IPS-18a (cell line): ENCODE data around the gene MRPS12.
"Not testable (repeated sequence)": the region's sequence is repeated elsewhere in the genome, so short reads cannot be mapped to it uniquely, and the experiment has no call there.

ENCODE experiments used
- H3K27ac ChIP-seq: one replicate; pipeline ENCODE4 v1.5.1; 2013; ENCODE audit warnings: low read length
- H3K27me3 ChIP-seq: one replicate; pipeline ENCODE4 v1.6.1; 2013; ENCODE audit warnings: mild to moderate bottlenecking, low read length; ENCODE audit not compliant: control insufficient read depth, insufficient read depth
- H3K36me3 ChIP-seq: one replicate; pipeline ENCODE4 v1.6.1; 2013; ENCODE audit warnings: low read depth, low read length; ENCODE audit not compliant: control insufficient read depth
- H3K4me1 ChIP-seq: one replicate; pipeline ENCODE4 v1.6.1; 2013; ENCODE audit warnings: low read depth, low read length; ENCODE audit not compliant: control insufficient read depth
- H3K4me3 ChIP-seq: one replicate; pipeline ENCODE4 v1.5.1; 2013; ENCODE audit warnings: low read length
- H3K9ac ChIP-seq: one replicate; pipeline ENCODE4 v1.6.1; 2013; ENCODE audit warnings: mild to moderate bottlenecking, low read length, moderate library complexity
- H3K9me3 ChIP-seq: one replicate; pipeline ENCODE4 v1.6.1; 2013; ENCODE audit warnings: low read depth, low read length; ENCODE audit not compliant: control insufficient read depth

MRPS12 gene

DNA sequence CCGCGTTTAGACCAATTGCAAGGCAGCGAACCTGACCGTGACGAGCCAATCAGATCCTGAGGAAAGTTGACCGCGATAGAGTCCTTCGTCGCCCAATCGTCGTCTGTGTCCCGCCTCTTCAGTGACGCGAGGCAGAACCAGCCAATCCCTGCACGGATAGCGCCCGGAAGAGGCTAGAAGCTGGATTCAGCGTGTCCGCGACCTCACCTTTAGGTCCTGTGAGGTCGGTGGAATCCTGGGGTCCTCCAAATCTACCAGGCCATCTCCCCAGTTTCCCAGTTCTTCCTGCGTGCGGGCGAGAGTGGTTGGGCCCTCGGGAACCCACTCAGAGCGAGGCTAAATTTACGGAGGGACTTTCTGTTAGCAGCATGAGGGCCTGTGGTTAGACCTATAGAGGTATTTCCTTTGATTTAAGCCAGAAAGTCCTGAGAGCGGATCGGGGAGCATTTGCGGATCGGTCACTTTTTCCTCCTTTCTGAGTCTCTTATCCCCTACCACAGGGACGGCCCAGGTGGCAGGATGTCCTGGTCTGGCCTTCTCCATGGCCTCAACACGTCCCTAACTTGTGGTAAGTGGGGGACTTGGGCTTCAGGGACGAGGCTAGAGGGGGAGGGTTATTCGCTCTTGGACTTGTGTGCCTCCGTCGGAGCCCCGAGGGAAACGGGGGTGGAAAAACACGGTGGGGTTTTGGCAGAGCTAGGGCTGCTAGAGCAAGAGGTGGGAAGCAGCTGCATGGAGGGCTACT is at the start of gene MRPS12:
MRPS12 (plus strand) TSS at position 169 of the 745 bp plus-strand sequence; CDS start at position 520, 351 bp downstream.
- peak within 1 kb of the TSS; percentile 93 for H3K9ac ChIP-seq
- peak within 1 kb of the TSS; percentile 97 for H3K27ac ChIP-seq
- no peaks in the 10 kb centered on the region for H3K4me1 ChIP-seq
- peak within 1 kb of the TSS; percentile 90 for H3K4me3 ChIP-seq
- peaks cover 4% of the 10 kb centered on the region for H3K9me3 ChIP-seq
- peaks cover 3% of the 10 kb centered on the region for H3K36me3 ChIP-seq
- H3K27me3 ChIP-seq = no peaks in the 10 kb centered on the region

DNA sequence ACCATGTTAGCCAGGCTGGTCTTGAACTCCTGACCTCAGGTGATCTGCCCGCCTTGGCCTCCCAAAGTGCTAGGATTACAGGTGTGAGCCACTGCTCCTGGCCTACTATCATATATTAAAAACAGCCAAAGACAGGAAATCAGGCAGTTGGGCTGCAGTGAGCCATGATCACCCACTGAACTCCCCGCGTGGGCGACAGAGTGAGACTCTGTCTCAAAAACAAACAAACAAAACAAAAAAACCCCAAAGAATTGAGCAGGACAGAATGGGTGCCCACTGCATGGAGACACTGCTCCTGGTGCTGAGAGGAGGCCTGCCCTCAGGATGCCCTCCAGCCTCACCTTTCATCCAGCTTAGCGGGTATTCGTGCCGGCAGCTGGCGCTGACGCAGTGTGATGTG is 47.5 kb upstream of the MRPS12 start:
- H3K27ac ChIP-seq = no peak overlapping the region

DNA sequence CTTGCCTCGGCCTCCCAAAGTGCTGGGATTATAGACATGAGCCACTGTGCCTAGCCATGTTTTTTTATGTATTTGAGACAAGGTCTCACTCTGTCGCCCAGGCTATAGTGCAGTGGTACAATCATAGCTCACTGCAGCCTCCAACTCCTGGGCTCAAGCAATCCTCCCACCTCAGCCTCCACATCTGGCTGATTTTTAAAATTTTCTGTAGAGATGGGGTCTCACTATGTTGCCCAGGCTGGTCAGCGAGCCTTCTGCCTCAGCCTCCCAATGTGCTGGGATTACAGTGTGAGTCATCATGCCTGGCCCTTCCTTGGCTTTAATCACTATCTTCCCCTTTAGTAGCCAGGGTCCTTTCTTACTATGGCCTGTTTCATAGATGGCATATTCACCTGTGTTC is 46.1 kb upstream of the MRPS12 start:
- H3K27ac ChIP-seq, H3K4me3 ChIP-seq, H3K36me3 ChIP-seq, H3K9me3 ChIP-seq, H3K27me3 ChIP-seq, H3K9ac ChIP-seq, H3K4me1 ChIP-seq: not testable (repeated sequence)

More for the DNA sequence above, 47.5 kb upstream of the MRPS12 start:
- no peak overlapping the region for H3K9ac ChIP-seq
- no peak overlapping the region for H3K4me3 ChIP-seq
- no peaks in the 10 kb centered on the region for H3K4me1 ChIP-seq
- H3K36me3 ChIP-seq = no peaks in the 10 kb centered on the region
- H3K9me3 ChIP-seq = no peaks in the 10 kb centered on the region
- H3K27me3 ChIP-seq = no peaks in the 10 kb centered on the region

DNA sequence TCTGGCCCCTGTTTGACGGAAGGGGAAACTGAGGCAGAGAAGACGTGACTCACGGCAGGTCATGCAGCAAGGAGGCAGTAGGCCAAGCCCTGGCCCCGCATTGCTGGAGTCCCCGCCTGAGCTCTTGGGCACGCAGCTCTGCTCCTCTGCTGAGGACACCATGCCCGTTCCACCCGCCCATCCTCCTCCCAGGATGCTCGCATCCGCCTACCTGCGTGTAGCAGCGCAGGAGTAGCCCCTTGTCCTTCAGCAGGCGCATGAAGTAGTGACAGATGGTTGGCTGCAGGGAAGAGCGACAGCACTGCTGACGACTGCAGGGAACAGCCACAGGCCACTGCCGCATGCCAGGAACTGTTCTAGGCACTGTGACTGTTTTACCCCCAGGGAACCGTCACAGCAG is 41.9 kb upstream of the MRPS12 start:
- H3K36me3 ChIP-seq = no peaks in the 10 kb centered on the region
- H3K4me1 ChIP-seq = no peaks in the 10 kb centered on the region
- H3K4me3 ChIP-seq = no peak overlapping the region
- no peaks in the 10 kb centered on the region for H3K27me3 ChIP-seq
- no peak overlapping the region for H3K27ac ChIP-seq
- H3K9me3 ChIP-seq = no peaks in the 10 kb centered on the region
- no peak overlapping the region for H3K9ac ChIP-seq

DNA sequence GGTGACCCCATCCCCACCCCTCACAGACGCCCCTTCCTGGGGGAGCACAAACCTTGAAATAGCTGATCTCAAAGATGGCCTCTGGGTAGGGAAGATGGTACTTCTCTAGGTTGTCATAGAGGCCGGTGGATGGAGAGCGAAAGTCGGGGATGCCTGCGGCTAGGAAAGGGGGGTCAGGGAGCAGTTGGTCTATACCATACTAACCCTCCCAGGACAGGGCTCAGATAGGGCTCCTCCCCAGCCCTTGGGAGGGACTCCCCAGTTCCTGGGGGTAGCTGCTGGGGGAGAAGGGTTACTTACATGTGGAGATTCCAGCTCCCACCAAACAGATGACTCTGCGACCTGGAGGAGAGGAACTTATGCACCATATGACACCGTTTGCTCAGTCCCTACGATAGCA is 40.9 kb upstream of the MRPS12 start:
- Histone ChIP-seq H3K4me1 (no peaks in the 10 kb centered on the region), H3K27ac (no peak overlapping the region), H3K27me3 (no peaks in the 10 kb centered on the region), H3K9ac (no peak overlapping the region), H3K9me3 (no peaks in the 10 kb centered on the region), H3K36me3 (no peaks in the 10 kb centered on the region), H3K4me3 (no peak overlapping the region)

DNA sequence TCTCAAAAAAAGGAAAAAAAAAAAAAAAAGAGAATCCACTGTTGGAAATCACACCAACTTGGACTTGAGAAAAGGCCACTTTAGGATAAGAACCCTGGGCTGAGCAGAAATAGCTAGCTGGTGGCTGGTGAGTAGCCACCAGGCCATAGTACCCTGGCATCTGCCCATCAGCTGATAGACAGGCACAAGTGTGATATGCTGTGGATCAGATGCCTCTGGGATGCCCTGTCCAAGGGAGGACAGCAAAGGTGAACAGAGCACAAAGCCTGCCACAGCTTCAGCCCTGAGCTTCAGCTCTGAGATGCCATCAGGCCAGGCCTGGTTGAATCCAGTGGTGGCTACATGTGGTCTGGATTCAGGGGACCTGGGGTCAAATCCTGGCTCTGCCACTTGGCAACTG is 40.1 kb upstream of the MRPS12 start:
- Histone ChIP-seq H3K4me3 (no peak overlapping the region), H3K9me3 (no peaks in the 10 kb centered on the region), H3K4me1 (no peaks in the 10 kb centered on the region), H3K9ac (no peak overlapping the region), H3K27me3 (no peaks in the 10 kb centered on the region), H3K27ac (no peak overlapping the region), H3K36me3 (no peaks in the 10 kb centered on the region)

DNA sequence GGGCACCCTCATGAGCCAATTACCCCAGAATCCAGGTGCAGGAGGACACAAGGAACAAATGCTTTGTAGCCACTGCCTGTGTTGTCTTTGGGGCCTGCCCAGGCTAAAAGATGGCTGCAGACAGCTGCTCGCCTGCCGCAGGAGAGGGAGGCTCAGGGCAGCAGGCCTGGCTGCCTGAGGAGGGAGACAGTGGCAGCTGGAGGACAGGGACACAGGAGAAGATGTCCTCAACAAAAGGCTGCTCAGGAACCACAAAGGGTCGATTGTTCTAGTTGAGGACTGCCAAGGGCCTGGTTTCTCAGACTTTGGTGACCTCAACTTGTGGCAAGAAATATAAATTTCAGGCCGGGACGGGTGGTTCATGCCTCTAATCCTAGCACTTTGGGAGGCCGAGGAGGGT is 39.0 kb upstream of the MRPS12 start:
- Histone ChIP-seq H3K27ac (no peak overlapping the region), H3K4me1 (no peaks in the 10 kb centered on the region), H3K36me3 (no peaks in the 10 kb centered on the region), H3K9ac (no peak overlapping the region), H3K27me3 (no peaks in the 10 kb centered on the region), H3K9me3 (no peaks in the 10 kb centered on the region), H3K4me3 (no peak overlapping the region)

DNA sequence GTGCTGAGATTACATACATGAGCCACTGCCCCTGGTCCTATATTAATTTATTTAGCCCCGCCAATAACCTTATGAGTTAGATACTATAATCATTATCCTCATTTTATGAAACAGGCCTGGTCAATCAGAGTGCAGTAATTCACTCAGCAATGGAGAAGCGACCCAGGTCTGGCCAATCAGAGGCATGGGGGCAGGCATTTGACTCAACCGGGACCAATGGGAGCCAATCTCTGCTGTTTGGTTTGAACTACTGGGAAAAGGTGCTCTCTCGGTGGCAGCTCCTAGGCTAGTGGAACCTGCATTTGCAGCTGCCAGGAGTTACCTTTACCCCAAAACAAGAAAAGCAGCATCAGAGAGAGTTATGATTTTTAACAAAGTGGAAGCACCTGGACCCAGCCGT is 37.9 kb upstream of the MRPS12 start:
- Histone ChIP-seq H3K36me3 (no peaks in the 10 kb centered on the region), H3K27ac (no peak overlapping the region), H3K9me3 (no peaks in the 10 kb centered on the region)

DNA sequence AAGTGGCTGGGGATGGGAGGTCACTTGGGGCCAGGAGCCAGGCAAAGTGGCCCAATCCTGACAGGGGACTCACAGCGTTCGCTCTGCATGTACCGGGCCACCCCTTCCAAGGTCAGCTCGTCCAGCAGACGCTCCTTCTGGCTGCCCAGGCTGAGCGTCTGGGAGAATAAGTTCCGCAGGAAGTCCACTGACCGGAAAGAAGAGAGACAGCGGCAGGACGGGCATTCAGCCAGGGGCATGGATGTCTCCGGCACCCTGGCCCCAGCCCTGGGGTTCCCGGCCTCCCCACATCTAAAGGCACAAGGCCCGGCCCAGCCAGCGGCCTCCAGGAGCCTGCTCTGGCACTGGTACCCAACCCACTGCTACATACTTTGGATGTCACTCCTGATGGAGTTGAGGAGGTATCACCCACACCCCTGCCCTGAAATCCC is 37.4 kb upstream of the MRPS12 start:
- Histone ChIP-seq H3K27ac (no peak overlapping the region), H3K36me3 (no peaks in the 10 kb centered on the region), H3K9ac (no peak overlapping the region), H3K4me1 (no peaks in the 10 kb centered on the region), H3K4me3 (no peak overlapping the region), H3K9me3 (no peaks in the 10 kb centered on the region), H3K27me3 (peaks cover 6% of the 10 kb centered on the region)

More for the DNA sequence above, 37.9 kb upstream of the MRPS12 start:
- H3K4me1 ChIP-seq = no peaks in the 10 kb centered on the region
- peaks cover under 1% of the 10 kb centered on the region for H3K27me3 ChIP-seq
- H3K4me3 ChIP-seq = no peak overlapping the region
- H3K9ac ChIP-seq = no peak overlapping the region

DNA sequence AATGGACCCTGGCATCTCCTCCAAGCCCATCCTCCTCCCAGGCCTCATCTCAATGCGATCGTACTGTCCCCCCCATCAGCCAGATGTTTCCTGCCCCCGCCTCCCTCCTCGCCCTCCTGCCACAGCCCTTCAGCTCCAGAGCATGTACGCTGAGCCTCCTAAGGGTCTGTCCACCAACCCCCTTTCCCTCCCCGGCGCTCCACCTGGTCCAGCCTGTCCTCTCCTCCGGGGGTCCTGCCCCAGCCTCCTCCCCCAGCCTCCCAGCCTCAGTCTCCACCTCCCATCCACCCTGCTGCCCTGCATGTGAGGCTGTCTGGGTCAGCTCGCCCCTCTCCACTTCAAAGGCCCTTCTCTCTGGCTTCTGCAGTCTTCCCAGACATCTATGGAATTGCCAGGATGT is 35.8 kb upstream of the MRPS12 start:
- Histone ChIP-seq H3K9ac (no peak overlapping the region), H3K9me3 (no peaks in the 10 kb centered on the region), H3K27ac (no peak overlapping the region), H3K27me3 (peaks cover 10% of the 10 kb centered on the region), H3K4me1 (no peaks in the 10 kb centered on the region), H3K4me3 (no peak overlapping the region), H3K36me3 (no peaks in the 10 kb centered on the region)

DNA sequence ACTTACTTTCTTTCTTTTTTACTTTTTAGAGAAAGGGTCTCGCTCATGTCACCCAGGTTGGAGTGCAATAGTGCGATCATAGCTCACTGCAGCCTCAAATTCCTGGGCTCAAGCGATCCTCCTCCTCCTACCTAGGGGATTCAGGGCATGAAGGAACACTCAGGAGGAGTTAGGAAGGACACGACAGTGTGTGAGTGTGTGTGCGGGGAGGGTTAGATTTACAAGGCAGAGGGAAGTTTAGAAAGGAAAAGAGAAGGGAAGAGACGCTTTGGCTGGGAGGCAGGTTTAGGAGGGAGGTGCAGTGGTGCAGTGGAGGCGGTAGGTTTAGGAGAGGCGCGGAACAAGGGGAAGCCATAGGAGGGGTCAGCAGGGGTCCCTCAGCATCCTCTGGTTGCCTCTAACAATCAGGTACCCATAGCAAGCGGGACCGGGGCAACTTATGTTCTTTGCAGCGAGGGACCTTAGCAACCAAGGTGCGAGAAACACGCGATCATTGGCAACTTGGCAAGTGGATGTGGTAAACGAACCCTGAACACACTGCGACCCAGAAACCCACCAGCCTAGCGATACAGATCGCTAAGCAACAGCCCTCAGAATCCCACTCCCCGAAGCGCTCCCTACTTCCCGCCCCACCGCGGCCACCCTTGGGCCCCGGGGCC is 31.8 kb upstream of the MRPS12 start:
- Histone ChIP-seq H3K36me3 (no peaks in the 10 kb centered on the region), H3K9me3 (no peaks in the 10 kb centered on the region), H3K4me3 (peak overlapping the region; percentile 95), H3K9ac (peak overlapping the region; percentile 38), H3K27me3 (peaks cover 10% of the 10 kb centered on the region), H3K27ac (no peak overlapping the region), H3K4me1 (peaks cover 4% of the 10 kb centered on the region)
